Urothelium cell line (cell line): ENCODE measurements around the gene MAML1.

Experiments
- DNase-seq: peaks from one replicate; pipeline ENCODE4 v3.0.0; 2011; ENCODE audit warnings: low spot score, mixed read lengths
- FAIRE-seq: peaks from 2 replicates; lab custom pipeline; 2011; peaks lifted over from hg19 to GRCh38; lab: Jason Lieb, UNC

MAML1 gene

GRCh38 chr5:179802207-179802883 lies 69.7 kb downstream of the MAML1 start:
- DNase-seq (no peak), FAIRE-seq (no peak)

GRCh38 chr5:179802950-179803562 lies 70.4 kb downstream of the MAML1 start:
- DNase-seq (no peak), FAIRE-seq (no peak)

DNA sequence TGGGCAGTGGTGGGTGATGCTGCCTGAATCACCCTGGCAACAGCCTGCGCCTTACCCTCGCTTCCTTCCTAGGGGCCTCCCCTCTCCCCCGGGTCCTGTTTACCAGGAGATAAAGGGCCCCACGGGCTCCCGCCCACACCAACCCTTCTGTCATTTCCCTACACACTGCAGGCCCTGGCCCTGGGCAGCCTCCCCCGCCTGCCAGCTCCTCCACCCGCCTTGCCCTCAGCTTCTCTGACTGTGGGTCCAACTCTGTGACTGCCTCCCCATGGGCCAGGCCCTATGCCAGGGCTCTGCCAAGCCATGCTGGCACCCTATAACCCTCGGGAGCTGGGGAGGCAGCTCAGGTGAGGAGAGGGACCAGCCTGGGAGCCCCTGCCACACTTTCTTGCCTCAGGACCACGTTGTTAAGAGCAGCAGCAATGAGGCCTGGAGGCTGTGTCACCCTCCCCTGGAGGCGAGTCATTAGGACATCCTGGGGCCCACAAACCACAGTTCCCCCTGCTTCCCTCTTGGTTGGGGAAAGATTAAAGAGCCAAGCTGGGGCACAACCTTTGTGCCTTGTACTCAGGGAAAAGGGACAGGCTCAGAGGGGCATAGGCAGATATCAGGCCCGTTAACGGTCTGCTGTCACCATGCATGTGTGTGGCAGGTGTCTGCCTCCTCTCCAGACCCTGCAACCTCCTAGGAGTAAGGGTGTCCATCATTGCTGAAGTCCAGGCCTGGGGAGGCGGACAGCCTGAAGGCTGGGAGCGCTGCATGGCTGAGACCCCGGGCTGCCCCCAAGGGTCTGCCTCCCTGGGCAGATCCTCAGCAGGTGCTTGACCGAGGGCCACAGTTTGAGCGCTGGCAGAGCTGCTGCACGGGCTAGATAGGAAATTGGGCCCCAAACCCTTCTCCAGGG lies 71.3 kb downstream of the MAML1 start:
- no peak for DNase-seq
- FAIRE-seq = no peak

- no peak for FAIRE-seq
Observed at GRCh38 chr5:179804555-179804947, 71.9 kb downstream of the MAML1 start.

GRCh38 chr5:179805070-179805528 lies 72.5 kb downstream of the MAML1 start:
- FAIRE-seq = peak; percentile 37
- DNase-seq = no peak

More at GRCh38 chr5:179804555-179804947, 71.9 kb downstream of the MAML1 start:
- no peak for DNase-seq

DNA sequence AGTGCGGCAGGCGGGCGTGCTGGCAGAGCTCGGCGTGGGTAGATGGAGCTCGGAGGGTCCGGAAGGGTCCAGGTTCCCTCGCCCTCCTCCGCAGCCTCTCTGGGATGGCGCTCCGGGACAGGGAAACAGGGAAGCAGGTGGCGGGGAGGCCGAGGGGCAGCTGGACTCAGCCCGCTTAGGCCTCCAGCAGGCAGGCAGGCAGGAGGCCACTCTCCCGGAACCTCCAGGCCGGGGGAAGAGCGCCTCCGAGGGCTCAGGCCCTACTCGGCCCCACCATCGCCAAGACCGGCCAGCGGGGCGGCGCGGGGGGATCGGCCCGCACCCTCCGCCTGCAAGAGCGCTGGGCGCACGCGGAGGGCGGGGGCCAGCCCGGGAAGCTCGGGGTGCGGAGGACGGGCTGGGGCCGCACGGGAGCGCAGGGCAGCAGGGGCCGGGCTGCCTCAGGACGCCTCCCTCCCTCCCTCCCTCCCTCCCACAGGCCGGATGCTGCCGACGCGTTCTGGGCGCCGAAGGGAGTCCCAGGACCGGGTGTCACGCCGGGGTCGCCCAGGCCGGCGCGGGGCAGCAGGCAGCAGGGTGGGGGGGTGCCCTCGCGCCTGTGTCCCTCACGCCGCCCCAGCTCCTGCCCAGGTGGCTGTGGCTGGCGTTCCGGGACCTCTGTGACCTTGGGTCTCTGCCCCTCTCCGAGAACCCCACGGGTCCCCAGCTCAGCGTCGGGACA lies 73.1 kb downstream of the MAML1 start:
- peak; percentile 58 for DNase-seq

GRCh38 chr5:179806250-179807048 lies 73.8 kb downstream of the MAML1 start, which contains the start of gene MGAT4B:
Gene MGAT4B, minus strand, starts transcription at chr5:179806866. Its CDS starts 283 bp downstream, at chr5:179806583.
- FAIRE-seq (no peak), DNase-seq (peak; percentile 87)

More for the DNA sequence above, 73.1 kb downstream of the MAML1 start:
- no peak for FAIRE-seq

- FAIRE-seq = no peak
- DNase-seq = no peak
Observed at GRCh38 chr5:179812135-179812825, 79.7 kb downstream of the MAML1 start.

DNA sequence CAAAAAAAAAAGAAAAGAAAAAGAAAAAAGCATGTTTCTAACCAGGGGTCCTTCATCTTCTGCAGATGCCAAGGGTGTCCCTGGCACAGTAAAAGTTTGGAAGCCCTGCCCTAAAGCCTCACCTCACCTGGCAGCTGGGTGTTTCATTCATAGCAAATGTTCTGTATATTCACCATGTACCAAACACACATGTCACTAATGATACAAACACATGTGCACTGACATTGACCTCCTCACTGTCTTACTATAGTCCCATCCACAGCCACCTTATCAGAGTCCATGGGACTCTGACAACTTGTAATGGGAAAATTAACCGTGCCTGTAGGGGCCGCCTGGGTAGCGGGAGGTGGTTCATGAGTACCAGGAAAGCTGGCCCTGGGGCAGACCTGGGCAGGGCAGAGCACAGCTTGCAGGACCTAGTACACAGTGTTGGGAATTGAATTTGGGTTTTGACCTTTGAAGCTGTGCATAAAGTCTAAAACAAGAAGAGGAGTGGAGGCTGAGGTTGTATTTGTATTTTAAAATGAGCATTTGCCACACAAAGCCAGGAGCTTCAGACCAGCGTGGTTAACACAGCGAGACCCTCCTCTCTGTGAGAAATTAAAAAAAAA lies 80.5 kb downstream of the MAML1 start:
- FAIRE-seq = no peak

GRCh38 chr5:179814090-179814489 lies 81.5 kb downstream of the MAML1 start:
- FAIRE-seq (no peak), DNase-seq (no peak)

More for the DNA sequence above, 80.5 kb downstream of the MAML1 start:
- no peak for DNase-seq

DNA sequence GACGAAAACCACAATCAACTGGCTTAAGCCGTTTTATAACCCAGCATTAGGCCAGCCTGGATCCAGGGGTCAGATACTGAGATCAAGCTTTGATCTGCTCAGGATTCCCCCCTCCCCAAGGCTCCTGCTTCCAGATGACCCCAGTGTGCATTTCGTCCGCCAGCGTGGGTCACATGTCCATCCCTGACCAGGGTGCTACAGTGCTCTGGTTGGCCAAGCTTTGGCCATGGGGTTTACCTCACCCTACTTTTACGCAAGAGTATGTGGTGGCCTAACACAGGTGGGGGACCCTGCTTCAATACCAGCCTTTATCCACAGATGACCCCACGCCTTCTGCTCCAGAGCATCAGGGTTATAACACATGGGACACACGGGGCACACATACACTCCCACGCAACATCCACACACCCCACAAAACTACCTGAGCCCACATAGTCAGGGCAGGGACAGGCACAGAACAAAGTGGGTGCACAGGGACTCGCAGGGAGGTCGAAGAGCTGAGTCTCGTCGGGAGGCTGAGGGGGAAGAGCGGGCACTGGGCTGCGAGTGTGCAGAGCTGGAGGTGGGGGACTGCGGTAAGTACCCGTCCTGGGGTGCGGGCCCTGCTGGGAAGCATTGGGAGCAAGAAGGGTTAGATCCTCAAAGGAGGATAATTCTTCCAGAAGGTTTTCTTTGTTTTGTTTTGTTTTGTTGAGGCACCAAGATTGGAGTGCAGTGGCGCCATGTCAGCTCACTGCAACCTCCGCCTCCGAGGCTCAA lies 83.0 kb downstream of the MAML1 start:
- FAIRE-seq = peak; percentile 20

DNA sequence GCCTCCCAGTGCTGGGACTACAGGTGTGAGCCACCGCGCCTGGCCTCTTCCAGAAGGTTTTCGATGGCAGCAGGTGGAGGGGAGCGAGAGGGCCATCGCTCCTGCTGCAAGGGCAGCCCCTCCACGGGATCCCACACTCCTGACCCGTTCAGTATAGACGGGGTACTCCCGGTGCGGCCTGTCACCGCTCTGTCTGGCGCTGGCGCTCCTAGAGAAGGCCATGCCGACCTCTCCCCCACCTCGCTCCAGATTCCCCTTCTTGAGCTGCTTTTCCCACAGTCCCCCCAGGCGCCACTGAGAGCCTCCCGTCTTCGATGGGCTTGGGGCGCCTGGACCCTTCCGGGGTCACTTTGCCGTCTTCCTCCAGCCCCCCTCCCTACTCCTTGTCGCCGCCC lies 83.8 kb downstream of the MAML1 start:
- DNase-seq = no peak
- FAIRE-seq = no peak

More for the DNA sequence above, 83.0 kb downstream of the MAML1 start:
- DNase-seq = no peak

DNA sequence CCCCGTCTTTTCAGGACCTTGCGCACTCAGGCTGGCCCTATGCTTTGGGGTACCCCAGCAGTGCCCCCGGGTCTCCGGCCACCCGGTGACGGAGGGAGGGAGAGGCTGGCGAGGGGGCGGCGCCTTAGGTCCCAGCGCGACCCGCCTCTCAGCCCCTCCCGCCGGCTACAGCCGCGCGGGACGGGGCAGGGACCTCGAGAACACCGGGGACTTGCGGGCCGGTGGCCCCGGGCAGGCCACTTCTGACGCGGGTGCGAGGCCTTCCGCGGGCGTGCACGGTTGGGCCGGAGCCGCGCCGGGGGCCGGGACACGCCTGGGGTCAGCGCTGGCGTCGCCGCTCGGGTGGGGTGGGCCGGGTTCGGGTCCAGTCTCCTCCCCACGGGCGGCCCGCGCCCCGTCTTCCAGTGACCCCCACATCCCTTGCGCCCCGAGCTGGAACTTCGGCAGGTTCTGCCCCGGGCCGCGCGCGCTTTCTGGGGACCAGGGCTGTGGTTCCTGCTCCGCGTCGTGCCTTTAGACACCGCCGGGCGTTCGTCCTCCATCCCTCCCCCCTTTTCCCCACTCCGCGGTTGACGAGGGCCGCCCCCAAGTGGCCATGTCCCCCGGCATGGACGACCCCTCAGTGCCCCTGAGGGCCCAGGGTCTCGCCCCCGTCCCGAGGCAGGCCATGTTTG lies 84.3 kb downstream of the MAML1 start:
- DNase-seq (no peak), FAIRE-seq (no peak)

GRCh38 chr5:179817470-179817840 lies 84.8 kb downstream of the MAML1 start:
- FAIRE-seq = no peak

GRCh38 chr5:179817890-179818745 lies 85.5 kb downstream of the MAML1 start:
- DNase-seq = no peak
- no peak for FAIRE-seq

More at GRCh38 chr5:179817470-179817840, 84.8 kb downstream of the MAML1 start:
- DNase-seq = no peak

DNA sequence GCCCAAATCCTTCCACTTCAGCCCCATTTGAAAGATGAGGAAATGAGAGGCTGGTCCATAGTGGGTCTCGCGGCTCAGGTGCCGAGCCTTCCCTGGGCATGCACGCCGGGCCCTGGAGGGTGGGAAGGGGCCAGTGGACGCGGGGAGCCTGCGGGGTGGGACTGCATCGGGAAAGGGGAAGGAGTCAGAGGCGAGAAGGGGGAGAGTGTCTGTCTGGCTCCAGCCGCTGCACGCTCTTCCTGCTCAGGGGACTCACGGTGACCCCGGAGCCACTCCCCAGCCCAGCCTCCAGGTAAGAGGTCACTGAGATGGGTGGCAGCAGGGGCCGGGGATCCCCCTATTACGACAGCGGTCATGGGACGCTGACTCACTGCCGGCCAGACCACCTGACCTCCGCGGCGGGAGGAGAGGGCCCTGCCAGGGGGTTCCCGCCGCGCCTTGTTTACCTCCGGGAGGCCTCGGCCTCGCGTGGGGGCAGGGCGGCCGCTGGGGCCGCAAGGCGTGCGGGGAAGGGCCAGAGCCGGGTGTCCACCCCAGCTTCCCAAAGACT lies 86.2 kb downstream of the MAML1 start:
- no peak for FAIRE-seq
- peak; percentile 93 for DNase-seq
